Gastroesophageal sphincter (tissue), 4 donors: ENCODE measurements around the gene SDR39U1. TPM values are rescaled to one million over a fixed set of nuclear protein-coding genes. Genes with fewer than 3 reads are reported as not detected.

Source experiments
- ATAC-seq: fragments of 150-250 bp; one replicate; pipeline ENCODE4 v1.9.1; 2016; ENCODE audit warnings: mild to moderate bottlenecking, moderate library complexity
- H3K27ac ChIP-seq, 4 donors: fragments of 200-600 bp; sonication (generic) in 3 of 4; 1 replicate in 3 of 4; 2 replicates in 1 of 4; pipeline ENCODE4 v1.5.1; 2016 to 2019
- H3K27me3 ChIP-seq: fragments of 200-600 bp; sonication (generic); one replicate; pipeline ENCODE4 v1.5.1; 2019
- H3K36me3 ChIP-seq, 2 donors: fragments of 200-600 bp; sonication (generic); one replicate each; pipeline ENCODE4 v1.5.1; 2019; ENCODE audit warnings: control low read depth in 1 of 2
- H3K4me1 ChIP-seq, 3 donors: fragments of 200-600 bp; sonication (generic); 1 replicate in 2 of 3; 2 replicates in 1 of 3; pipeline ENCODE4 v1.5.1; 2016 to 2019; ENCODE audit warnings: control low read depth in 2 of 3
- H3K4me3 ChIP-seq, 2 donors: fragments of 200-600 bp; sonication (generic); one replicate each; pipeline ENCODE4 v1.5.1; 2019; ENCODE audit warnings: mild to moderate bottlenecking in 1 of 2, moderate library complexity in 1 of 2
- H3K9me3 ChIP-seq, 3 donors: fragments of 200-600 bp; sonication (generic); one replicate each; pipeline ENCODE4 v1.5.1; 2017 to 2019; ENCODE audit warnings: control low read depth in 2 of 3
- EP300 ChIP-seq: sonication (generic); formaldehyde crosslinking; IDR thresholded peaks from one replicate; pipeline ENCODE4 v1.6.1; 2017; ENCODE audit warnings: antibody characterized with exemption, mild to moderate bottlenecking
- POLR2A ChIP-seq, 2 donors: fragments of 450-650 bp; IDR thresholded peaks; one replicate each; pipeline ENCODE4 v1.6.1; 2017; ENCODE audit warnings: antibody characterized with exemption in 2 of 2, mild to moderate bottlenecking in 2 of 2, moderate library complexity in 1 of 2
- POLR2AphosphoS5 ChIP-seq: sonication (generic); formaldehyde crosslinking; IDR thresholded peaks from one replicate; pipeline ENCODE4 v1.6.1; 2017; ENCODE audit warnings: antibody characterized with exemption
- WGBS, 2 donors: methylation state at CpG; one replicate each; pipeline ENCODE4 v1.1.5; 2018; ENCODE audit warnings: low coverage in 1 of 2; 5-methylcytosine and 5-hydroxymethylcytosine counted together
- total RNA-seq, 4 donors: library from RNA; depleted of rRNA; stranded (reverse); fragments of >200 nt; gene quantifications; one replicate each; pipeline ENCODE4 v1.1.0, GENCODE V29; 2016
- TF ChIP-seq, protein P1 (sequence below), 4 experiments: fragments of 200-600 bp in 2 of 4; fragments of 450-650 bp in 2 of 4; sonication (generic) in 1 of 4; IDR thresholded peaks; one replicate each; pipeline ENCODE4 v1.5.1; 2017 to 2019; ENCODE audit warnings: antibody characterized with exemption in 4 of 4, mild to moderate bottlenecking in 2 of 4, moderate library complexity in 2 of 4

The SDR39U1 gene
- total RNA-seq, 4 donors from 2014 or later: 21.5 to 39.7 (median 31.3) TPM

DNA sequence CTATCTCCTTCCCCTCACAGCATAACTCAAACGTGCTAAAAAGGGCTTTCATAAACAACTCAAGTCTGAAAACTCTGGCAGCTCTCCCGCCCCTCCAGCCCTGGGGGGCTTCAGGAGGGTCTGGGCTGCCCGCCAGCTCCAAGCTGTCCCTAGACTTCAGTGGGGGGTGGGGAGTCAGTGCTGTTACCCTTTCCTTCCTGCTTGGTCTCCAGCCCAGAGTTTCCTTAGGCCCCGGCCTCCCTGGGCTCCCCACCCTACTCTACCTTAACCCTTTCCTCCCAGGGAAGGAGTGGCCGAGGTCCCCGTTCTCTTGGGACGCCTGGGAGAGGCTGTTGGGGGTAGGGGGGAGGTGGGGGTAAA, 44.3 kb downstream of the SDR39U1 start:
- Histone ChIP-seq H3K4me1 (peaks cover 0 to 58% (median 29%) of the 10 kb centered on the region in 3 donors), H3K9me3 (no peaks in the 10 kb centered on the region), H3K4me3 (peak overlapping the region; percentile 80 to 85), H3K27me3 (no peaks in the 10 kb centered on the region), H3K36me3 (no peaks in the 10 kb centered on the region), H3K27ac (peak overlapping the region; percentile 7 to 82 (median 78))
- WGBS, 2 donors: 0% methylated on average over 3 of the region's 7 CpGs; no CpG with 5 or more reads in 1 of the 2 donors
- TF ChIP-seq POLR2A (IDR thresholded peaks at IDR 0.05) (no peak), EP300 (no peak), POLR2AphosphoS5 (no peak)
- TF ChIP-seq, protein P1, sequence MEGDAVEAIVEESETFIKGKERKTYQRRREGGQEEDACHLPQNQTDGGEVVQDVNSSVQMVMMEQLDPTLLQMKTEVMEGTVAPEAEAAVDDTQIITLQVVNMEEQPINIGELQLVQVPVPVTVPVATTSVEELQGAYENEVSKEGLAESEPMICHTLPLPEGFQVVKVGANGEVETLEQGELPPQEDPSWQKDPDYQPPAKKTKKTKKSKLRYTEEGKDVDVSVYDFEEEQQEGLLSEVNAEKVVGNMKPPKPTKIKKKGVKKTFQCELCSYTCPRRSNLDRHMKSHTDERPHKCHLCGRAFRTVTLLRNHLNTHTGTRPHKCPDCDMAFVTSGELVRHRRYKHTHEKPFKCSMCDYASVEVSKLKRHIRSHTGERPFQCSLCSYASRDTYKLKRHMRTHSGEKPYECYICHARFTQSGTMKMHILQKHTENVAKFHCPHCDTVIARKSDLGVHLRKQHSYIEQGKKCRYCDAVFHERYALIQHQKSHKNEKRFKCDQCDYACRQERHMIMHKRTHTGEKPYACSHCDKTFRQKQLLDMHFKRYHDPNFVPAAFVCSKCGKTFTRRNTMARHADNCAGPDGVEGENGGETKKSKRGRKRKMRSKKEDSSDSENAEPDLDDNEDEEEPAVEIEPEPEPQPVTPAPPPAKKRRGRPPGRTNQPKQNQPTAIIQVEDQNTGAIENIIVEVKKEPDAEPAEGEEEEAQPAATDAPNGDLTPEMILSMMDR (IDR thresholded peaks at IDR 0.05): no peak
- ATAC-seq: peak; percentile 22

DNA sequence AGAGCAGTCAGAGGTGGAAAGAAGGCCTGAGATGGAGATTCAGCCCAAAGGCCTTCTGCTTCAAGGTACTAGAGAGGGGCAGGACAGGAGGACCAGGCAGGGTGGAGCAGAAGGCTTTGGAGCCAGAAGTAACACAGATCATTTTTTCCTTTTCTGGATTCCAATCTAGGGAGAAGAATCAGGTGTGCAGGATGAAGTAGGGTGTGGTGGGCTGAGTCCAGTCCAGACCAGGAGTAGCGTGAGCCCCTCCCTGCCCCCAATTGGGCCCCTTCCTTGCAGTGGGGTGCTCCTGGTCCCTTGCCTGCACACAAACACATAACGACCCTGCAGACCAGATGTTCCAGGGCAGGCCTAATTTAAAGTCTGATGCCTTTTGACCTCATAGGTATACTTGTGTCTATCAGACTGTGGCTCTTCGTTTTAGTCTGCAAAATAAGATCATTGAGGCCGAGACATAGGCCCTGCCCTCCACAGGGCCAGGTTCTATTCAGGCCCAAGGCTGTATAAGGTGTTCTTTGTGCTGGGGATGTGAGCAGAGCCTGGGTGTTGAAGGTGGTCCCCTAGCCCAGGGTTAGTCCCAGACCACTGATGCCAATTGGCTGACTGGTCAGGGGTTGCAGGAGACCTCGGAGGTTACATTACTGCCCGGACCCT, 44.8 kb downstream of the SDR39U1 start:
- Histone ChIP-seq H3K27me3 (no peaks in the 10 kb centered on the region), H3K36me3 (no peaks in the 10 kb centered on the region), H3K9me3 (no peaks in the 10 kb centered on the region), H3K4me1 (peaks cover 0 to 53% (median 27%) of the 10 kb centered on the region in 3 donors), H3K27ac (peak overlapping the region in 3 of 4 donors; percentile 77 to 82 (median 79)), H3K4me3 (peak overlapping the region in 1 of 2 donors; percentile 85)
- ATAC-seq: no peak
- 31% methylated on average over 5 of the region's 6 CpGs; no CpG with 5 or more reads in 1 of the 2 donors for WGBS, 2 donors
- TF ChIP-seq POLR2AphosphoS5 (no peak), EP300 (no peak), POLR2A (IDR thresholded peaks at IDR 0.05) (no peak)
- TF ChIP-seq, protein P1 (IDR thresholded peaks at IDR 0.05): no peak

- 50 to 61% methylated on average over 2 to 7 of the region's 8 CpGs for WGBS, 2 donors
- TF ChIP-seq POLR2AphosphoS5: no peak
- no peak for TF ChIP-seq POLR2A (IDR thresholded peaks at IDR 0.05)
- TF ChIP-seq EP300: no peak
- TF ChIP-seq, protein P1 (IDR thresholded peaks at IDR 0.05): no peak
Observed at GRCh38 chr14:24395609-24396582, 46.7 kb downstream of the SDR39U1 start.

GRCh38 chr14:24394275-24394674, 48.3 kb downstream of the SDR39U1 start:
- TF ChIP-seq, protein P1 (IDR thresholded peaks at IDR 0.05): no peak
- TF ChIP-seq POLR2A (IDR thresholded peaks at IDR 0.05) (no peak), POLR2AphosphoS5 (no peak)
- Histone ChIP-seq H3K27me3 (peaks cover 5% of the 10 kb centered on the region), H3K4me1 (peaks cover 0 to 22% (median 6%) of the 10 kb centered on the region in 3 donors), H3K9me3 (no peaks in the 10 kb centered on the region), H3K27ac (no peak overlapping the region), H3K36me3 (no peaks in the 10 kb centered on the region), H3K4me3 (no peak overlapping the region)
- ATAC-seq: no peak
- WGBS, 2 donors: 49 to 50% methylated on average over 3 of the region's 3 CpGs

More at GRCh38 chr14:24395609-24396582, 46.7 kb downstream of the SDR39U1 start:
- H3K27ac ChIP-seq: no peak overlapping the region
- no peaks in the 10 kb centered on the region for H3K9me3 ChIP-seq
- H3K4me1 ChIP-seq: peaks cover 0 to 34% (median 18%) of the 10 kb centered on the region in 3 donors
- H3K27me3 ChIP-seq: peaks cover 5% of the 10 kb centered on the region
- no peak for ATAC-seq
- no peak overlapping the region for H3K4me3 ChIP-seq
- no peaks in the 10 kb centered on the region for H3K36me3 ChIP-seq
